ENCODE results near the gene MUS81. TPM values are rescaled to one million over a fixed set of nuclear protein-coding genes. Genes with fewer than 3 reads are reported as not detected.
A peak's percentile ranks its signal among the peaks of the same experiment; 100 is the strongest.

The MUS81 gene
- total and polyA plus RNA-seq, 2 of the 13 experiments (the other 11 are each of a cell fraction or from before 2014, with no cell fraction given), result 25.6 to 30.2 TPM

- TF ChIP-seq ARID3A (IDR thresholded peaks at IDR 0.05; ENCODE audit: low read depth, low read length) (0 out of 2 replicates have a peak, but pooled peaks have one; percentile 30), NFYB (CRISPR knock-in tag; IDR thresholded peaks at IDR 0.05) (peak; percentile 75), NFE2L1 (CRISPR knock-in tag; IDR thresholded peaks at IDR 0.05; ENCODE audit: borderline replicate concordance) (no peak), THAP9 (CRISPR knock-in tag; IDR thresholded peaks at IDR 0.05; ENCODE audit: borderline replicate concordance) (peak; percentile 66; the same call in 1 of the 2 replicates), ZNF883 (CRISPR knock-in tag; IDR thresholded peaks at IDR 0.05; ENCODE audit: not compliant biosample characterization) (no peak), NCOA2 (CRISPR knock-in tag; IDR thresholded peaks at IDR 0.05) (peak; percentile 51; the same call in 1 of the 2 replicates), ZNF576 (CRISPR knock-in tag; IDR thresholded peaks at IDR 0.05) (peak; percentile 82), ZSCAN31 (CRISPR knock-in tag; IDR thresholded peaks at IDR 0.05; ENCODE audit: low read depth) (peak; percentile 76; the same call in 1 of the 2 replicates), MED8 (CRISPR knock-in tag; IDR thresholded peaks at IDR 0.05; ENCODE audit: insufficient replicate concordance) (peak; percentile 77), ZNF552 (CRISPR knock-in tag; IDR thresholded peaks at IDR 0.05; ENCODE audit: borderline replicate concordance) (0 out of 2 replicates have a peak, but pooled peaks have one; percentile 85), ZBTB38 (CRISPR knock-in tag; IDR thresholded peaks at IDR 0.05) (peak; percentile 22; the same call in 1 of the 2 replicates), CERS6 (CRISPR knock-in tag; IDR thresholded peaks at IDR 0.05) (no peak), SMAD3 (CRISPR knock-in tag; IDR thresholded peaks at IDR 0.05) (peak; percentile 80), ZNF780A (CRISPR knock-in tag; IDR thresholded peaks at IDR 0.05) (no peak), CHD4 (IDR thresholded peaks at IDR 0.05; ENCODE audit: borderline replicate concordance, low read length) (no peak), ISX (CRISPR knock-in tag; conservative IDR thresholded peaks at IDR 0.05) (no peak), ADNP (CRISPR knock-in tag; IDR thresholded peaks at IDR 0.05) (peak; percentile 27; the same call in 1 of the 2 replicates), ZIK1 (CRISPR knock-in tag; IDR thresholded peaks at IDR 0.05; ENCODE audit: borderline replicate concordance, low read depth) (no peak), SMAD9 (CRISPR knock-in tag; IDR thresholded peaks at IDR 0.05) (no peak), ZNF597 (CRISPR knock-in tag; IDR thresholded peaks at IDR 0.05) (no peak), NPAS2 (CRISPR knock-in tag; IDR thresholded peaks at IDR 0.05; ENCODE audit: borderline replicate concordance) (no peak), ZNF570 (CRISPR knock-in tag; IDR thresholded peaks at IDR 0.05; ENCODE audit: borderline replicate concordance) (no peak)
Measured at GRCh38 chr11:65860278-65861164, at the start of gene MUS81 (continued).

Measured in HepG2 (cell line).